MV-4-11 (cell line): ENCODE data around the gene CLDN10.
A peak's percentile ranks its signal among the peaks of the same experiment; 100 is the strongest.
"Not testable (repeated sequence)": the region's sequence is repeated elsewhere in the genome, so short reads cannot be mapped to it uniquely, and the experiment has no call there.

Source experiments
- DNase-seq: peaks from one replicate; lab custom pipeline; 2025; lab: John Stamatoyannopoulos, UW

The CLDN10 gene

GRCh38 chr13:95552539-95553441 lies at the start of gene CLDN10:
Gene CLDN10, plus strand, starts transcription at chr13:95552720. Its CDS starts 34 bp downstream, at chr13:95552754.
- DNase-seq: no peak

DNA sequence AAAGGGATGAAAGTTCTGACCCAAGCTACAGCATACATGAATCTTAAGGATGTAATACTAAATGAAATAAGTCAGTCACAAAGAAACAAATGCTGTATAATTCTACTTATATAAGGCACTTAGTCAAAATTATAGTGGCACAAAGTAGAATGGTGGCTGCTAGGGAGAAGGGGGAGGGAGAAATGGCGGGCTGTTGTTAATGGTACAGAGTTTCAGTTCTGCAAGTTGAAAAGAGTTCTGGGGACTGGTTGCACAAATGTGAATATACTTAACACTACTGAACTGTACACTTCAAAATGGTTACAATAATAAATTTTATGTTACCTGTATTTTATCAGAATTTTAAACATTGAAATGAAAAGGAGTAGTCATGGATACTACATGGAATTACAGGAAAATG lies 48.9 kb upstream of the CLDN10 start:
- DNase-seq: peak; percentile 71

DNA sequence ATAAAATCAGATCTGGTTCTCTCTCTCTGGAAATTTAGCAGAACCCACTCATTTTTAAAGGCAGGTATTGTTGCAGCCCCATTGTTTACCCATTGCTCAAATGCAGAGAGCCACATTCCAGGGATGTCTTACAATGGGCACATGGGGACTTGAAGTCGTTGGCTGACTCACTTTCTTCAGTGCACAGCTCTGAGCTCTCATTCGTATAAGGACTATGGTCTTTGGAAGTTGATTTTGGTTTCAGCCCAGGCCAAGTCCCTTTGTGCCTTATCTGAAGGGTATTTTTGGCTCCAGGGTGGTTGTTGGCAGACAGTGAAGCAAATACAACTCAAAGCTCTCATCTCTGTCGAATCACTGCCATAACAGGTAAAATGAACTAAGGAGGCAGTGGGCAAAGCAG lies 47.3 kb upstream of the CLDN10 start:
- DNase-seq: no peak

- no peak for DNase-seq
Observed at GRCh38 chr13:95505986-95506385, 46.5 kb upstream of the CLDN10 start.

GRCh38 chr13:95507991-95508390 lies 44.5 kb upstream of the CLDN10 start:
- DNase-seq: no peak

DNA sequence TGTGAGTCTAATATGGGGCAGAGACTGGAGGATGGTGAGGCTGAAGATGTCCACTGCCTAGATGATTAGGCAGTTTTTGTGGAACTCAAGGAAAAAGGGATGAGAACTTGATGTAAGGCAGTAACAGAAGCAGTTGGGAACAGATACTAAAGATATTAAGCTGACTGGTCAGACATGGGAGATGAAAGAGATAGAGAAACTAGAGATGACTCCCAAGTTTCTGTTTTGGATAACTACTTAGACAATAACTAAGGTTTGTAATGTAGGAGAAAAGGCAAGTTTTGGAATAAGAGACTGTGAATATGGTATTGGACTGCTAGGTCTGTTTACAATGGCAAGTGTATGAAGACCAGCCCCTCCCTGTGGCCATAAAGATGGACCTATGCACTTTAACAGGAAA lies 43.5 kb upstream of the CLDN10 start:
- no peak for DNase-seq

GRCh38 chr13:95509521-95510310 lies 42.8 kb upstream of the CLDN10 start:
- peak; percentile 77 for DNase-seq

- no peak for DNase-seq
Observed at GRCh38 chr13:95510950-95511349, 41.6 kb upstream of the CLDN10 start.

GRCh38 chr13:95512424-95512823 lies 40.1 kb upstream of the CLDN10 start:
- no peak for DNase-seq

GRCh38 chr13:95512957-95513356 lies 39.6 kb upstream of the CLDN10 start:
- no peak for DNase-seq

DNA sequence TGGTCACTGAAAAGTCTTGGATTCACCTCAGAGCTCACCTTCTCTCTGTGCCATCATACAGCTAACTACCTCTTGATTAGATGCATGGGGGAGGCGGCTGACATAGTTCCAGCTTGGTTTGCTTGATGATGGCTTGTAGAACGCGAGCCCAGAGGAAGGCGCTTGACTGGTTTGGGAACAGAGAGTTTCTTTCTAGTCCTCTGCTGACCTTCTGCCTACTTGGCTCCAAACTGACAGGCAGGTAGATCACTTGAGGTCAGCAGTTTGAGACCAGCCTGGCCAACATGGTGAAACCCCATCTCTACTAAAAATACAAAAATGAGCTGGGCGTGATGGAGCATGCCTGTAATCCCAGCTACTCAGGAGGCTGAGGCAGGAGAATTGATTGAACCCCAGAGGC lies 36.9 kb upstream of the CLDN10 start:
- DNase-seq: not testable (repeated sequence)

DNA sequence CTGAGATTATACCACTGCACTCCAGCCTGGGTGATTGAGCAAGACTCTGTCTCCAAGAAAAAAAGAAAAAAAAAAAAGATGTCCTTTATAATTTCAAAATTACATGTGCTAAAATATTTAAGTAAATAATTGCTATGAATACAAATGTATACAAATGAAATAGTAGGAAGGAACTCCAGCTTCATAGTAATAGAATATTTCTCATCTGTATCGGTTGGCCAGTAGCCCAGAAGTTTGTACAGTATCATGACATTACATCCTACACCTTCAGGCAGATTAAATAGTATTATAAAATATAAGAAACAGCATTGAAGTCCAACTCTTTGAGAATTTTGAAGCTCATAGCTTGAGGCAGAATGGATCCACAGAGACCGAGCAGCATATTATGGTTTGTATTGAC lies 36.5 kb upstream of the CLDN10 start:
- DNase-seq: no peak

DNA sequence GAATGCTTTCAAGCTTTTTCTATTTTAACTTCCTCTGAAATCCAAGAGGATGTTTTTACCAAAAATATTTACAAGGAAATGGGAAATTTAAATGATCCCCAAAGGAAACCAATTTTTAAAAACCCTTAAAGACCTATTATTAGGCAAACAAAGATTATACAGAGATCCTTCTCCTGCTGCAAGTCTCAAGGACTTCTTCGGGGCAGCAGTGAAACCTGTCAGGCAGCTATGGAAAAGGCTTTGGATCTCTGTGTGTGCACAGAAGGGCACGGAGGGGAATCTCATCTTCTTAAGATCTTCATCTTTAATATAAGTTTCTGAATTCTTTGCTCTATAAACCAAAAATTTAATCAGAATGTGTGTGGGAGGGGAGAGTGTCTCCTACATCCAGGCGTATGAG lies 36.0 kb upstream of the CLDN10 start:
- no peak for DNase-seq

GRCh38 chr13:95523598-95523997 lies 28.9 kb upstream of the CLDN10 start:
- DNase-seq: no peak

- peak; percentile 78 for DNase-seq
Observed at GRCh38 chr13:95524264-95524901, 28.1 kb upstream of the CLDN10 start.

DNA sequence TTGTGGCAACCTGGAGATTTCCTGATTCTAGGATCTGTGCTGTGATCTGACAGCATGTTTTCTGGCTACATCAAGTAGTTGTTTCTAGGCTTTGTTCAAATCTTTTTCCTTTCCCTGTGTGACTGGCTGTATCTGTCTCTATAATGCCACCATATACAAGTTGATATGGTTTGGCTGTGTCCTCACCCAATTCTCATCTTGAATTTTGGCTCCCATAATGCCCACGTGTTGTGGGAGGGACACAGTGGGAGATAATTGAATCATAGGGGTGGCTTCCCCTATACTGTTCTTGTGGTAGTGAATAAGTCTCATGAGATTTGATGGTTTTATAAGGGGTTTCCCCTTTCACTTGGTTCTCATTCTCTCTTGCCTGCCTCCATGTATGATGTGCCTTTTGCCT lies 24.6 kb upstream of the CLDN10 start:
- DNase-seq: no peak

- peak; percentile 76 for DNase-seq
Observed at GRCh38 chr13:95530178-95530577, 22.3 kb upstream of the CLDN10 start.

GRCh38 chr13:95533545-95534160 lies 18.9 kb upstream of the CLDN10 start:
- DNase-seq: no peak

GRCh38 chr13:95535243-95535642 lies 17.3 kb upstream of the CLDN10 start:
- no peak for DNase-seq

GRCh38 chr13:95536632-95537241 lies 15.8 kb upstream of the CLDN10 start:
- peak; percentile 38 for DNase-seq

DNA sequence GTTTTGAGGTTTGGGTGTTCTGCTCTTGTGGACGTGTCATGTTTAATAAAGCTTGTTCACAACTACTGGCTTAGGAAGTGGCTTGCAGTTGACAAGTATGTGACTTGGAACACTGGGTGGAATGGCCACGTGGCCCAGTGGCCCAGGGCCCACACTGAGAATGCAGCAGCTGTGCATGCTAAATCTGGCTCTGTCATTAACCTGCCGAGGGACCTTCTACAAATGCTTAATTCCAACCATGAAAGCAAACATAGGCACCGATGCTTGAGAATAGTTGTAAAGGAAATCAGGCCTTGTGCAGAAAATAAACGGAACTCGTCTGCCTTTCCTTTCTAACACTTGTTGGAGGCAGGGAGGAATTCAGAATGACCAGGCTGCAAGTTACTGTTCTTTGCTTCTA lies 11.6 kb upstream of the CLDN10 start:
- no peak for DNase-seq

GRCh38 chr13:95541308-95541707 lies 11.2 kb upstream of the CLDN10 start:
- no peak for DNase-seq
